Ishikawa (cell line): ENCODE results near the gene HAPLN3.

ENCODE experiments used
- CEBPB ChIP-seq: IDR thresholded peaks from 2 replicates; pipeline ENCODE4 v1.6.1; 2012
- CREB1 ChIP-seq: IDR thresholded peaks from 2 replicates; pipeline ENCODE4 v1.6.1; 2012; ENCODE audit warnings: low read depth
- EGR1 ChIP-seq: IDR thresholded peaks from 2 replicates; pipeline ENCODE4 v1.6.1; 2012
- EP300 ChIP-seq: IDR thresholded peaks from 2 replicates; pipeline ENCODE4 v1.6.1; 2012; ENCODE audit warnings: borderline replicate concordance
- FOXM1 ChIP-seq: IDR thresholded peaks from 2 replicates; pipeline ENCODE4 v1.6.1; 2012; ENCODE audit warnings: low read depth, borderline replicate concordance
- NFIC ChIP-seq: IDR thresholded peaks from 2 replicates; pipeline ENCODE4 v1.6.1; 2012
- RAD21 ChIP-seq: IDR thresholded peaks from 2 replicates; pipeline ENCODE4 v1.6.1; 2012; ENCODE audit warnings: low read depth
- TAF1 ChIP-seq: IDR thresholded peaks from 2 replicates; pipeline ENCODE4 v1.6.1; 2012; ENCODE audit warnings: low read depth, mild to moderate bottlenecking
- TCF12 ChIP-seq: IDR thresholded peaks from 2 replicates; pipeline ENCODE4 v1.6.1; 2012; ENCODE audit warnings: low read depth
- TEAD4 ChIP-seq: IDR thresholded peaks from 2 replicates; pipeline ENCODE4 v1.6.1; 2012
- YY1 ChIP-seq: IDR thresholded peaks from 2 replicates; pipeline ENCODE4 v1.6.1; 2012; ENCODE audit warnings: low read depth
- ZBTB7A ChIP-seq: IDR thresholded peaks from 2 replicates; pipeline ENCODE4 v1.6.1; 2012; ENCODE audit warnings: low read depth
- TF ChIP-seq, protein P1 (sequence below): IDR thresholded peaks from 2 replicates; pipeline ENCODE4 v1.6.1; 2012
- TF ChIP-seq, protein P2 (sequence below): IDR thresholded peaks from 2 replicates; pipeline ENCODE4 v1.6.1; 2012
- TF ChIP-seq, protein P3 (sequence below): IDR thresholded peaks from 2 replicates; pipeline ENCODE4 v1.6.1; 2012; ENCODE audit warnings: low read depth, mild to moderate bottlenecking

The HAPLN3 gene

DNA sequence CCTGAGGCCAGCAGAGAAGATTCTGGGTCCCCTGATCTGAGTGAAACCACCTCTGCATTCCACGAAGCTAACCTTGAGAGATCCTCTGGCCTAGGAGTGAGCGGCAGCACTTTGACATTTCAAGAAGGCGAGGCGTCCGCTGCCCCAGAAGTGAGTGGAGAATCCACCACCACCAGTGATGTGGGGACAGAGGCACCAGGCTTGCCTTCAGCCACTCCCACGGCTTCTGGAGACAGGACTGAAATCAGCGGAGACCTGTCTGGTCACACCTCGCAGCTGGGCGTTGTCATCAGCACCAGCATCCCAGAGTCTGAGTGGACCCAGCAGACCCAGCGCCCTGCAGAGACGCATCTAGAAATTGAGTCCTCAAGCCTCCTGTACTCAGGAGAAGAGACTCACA, 36.4 kb downstream of the HAPLN3 start:
- TF ChIP-seq CEBPB (no peak), TCF12 (no peak), TAF1 (no peak), TEAD4 (no peak), YY1 (no peak), EP300 (no peak), CREB1 (no peak), NFIC (no peak), FOXM1 (no peak)
- TF ChIP-seq, protein P1, sequence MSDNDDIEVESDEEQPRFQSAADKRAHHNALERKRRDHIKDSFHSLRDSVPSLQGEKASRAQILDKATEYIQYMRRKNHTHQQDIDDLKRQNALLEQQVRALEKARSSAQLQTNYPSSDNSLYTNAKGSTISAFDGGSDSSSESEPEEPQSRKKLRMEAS = no peak
- TF ChIP-seq, protein P2, sequence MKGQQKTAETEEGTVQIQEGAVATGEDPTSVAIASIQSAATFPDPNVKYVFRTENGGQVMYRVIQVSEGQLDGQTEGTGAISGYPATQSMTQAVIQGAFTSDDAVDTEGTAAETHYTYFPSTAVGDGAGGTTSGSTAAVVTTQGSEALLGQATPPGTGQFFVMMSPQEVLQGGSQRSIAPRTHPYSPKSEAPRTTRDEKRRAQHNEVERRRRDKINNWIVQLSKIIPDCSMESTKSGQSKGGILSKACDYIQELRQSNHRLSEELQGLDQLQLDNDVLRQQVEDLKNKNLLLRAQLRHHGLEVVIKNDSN = no peak
- TF ChIP-seq, protein P3, sequence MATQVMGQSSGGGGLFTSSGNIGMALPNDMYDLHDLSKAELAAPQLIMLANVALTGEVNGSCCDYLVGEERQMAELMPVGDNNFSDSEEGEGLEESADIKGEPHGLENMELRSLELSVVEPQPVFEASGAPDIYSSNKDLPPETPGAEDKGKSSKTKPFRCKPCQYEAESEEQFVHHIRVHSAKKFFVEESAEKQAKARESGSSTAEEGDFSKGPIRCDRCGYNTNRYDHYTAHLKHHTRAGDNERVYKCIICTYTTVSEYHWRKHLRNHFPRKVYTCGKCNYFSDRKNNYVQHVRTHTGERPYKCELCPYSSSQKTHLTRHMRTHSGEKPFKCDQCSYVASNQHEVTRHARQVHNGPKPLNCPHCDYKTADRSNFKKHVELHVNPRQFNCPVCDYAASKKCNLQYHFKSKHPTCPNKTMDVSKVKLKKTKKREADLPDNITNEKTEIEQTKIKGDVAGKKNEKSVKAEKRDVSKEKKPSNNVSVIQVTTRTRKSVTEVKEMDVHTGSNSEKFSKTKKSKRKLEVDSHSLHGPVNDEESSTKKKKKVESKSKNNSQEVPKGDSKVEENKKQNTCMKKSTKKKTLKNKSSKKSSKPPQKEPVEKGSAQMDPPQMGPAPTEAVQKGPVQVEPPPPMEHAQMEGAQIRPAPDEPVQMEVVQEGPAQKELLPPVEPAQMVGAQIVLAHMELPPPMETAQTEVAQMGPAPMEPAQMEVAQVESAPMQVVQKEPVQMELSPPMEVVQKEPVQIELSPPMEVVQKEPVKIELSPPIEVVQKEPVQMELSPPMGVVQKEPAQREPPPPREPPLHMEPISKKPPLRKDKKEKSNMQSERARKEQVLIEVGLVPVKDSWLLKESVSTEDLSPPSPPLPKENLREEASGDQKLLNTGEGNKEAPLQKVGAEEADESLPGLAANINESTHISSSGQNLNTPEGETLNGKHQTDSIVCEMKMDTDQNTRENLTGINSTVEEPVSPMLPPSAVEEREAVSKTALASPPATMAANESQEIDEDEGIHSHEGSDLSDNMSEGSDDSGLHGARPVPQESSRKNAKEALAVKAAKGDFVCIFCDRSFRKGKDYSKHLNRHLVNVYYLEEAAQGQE = no peak

DNA sequence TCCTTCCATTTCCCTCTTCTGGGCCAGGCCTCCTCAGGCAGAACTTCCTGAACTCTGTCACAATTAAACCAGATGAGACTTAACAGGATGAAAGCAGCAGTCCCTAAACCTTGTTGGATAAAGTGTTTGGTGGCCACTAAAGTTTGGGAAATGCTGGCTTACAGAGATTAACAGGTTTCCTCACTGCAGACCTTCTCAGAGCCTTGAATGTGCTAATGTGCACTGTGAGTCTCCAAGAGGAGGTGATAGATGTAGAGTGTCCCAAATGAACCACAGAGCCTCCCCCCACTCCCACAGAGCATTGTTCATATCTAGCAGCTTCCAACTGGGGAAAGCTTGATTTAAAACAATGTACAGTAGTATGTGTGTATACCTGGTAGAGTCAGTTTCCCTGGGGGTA, 42.9 kb downstream of the HAPLN3 start:
- no peak for TF ChIP-seq RAD21
- TF ChIP-seq CEBPB = no peak
- TF ChIP-seq, protein P2 = no peak
- TF ChIP-seq YY1 = no peak
- no peak for TF ChIP-seq TEAD4
- TF ChIP-seq TCF12 = no peak

DNA sequence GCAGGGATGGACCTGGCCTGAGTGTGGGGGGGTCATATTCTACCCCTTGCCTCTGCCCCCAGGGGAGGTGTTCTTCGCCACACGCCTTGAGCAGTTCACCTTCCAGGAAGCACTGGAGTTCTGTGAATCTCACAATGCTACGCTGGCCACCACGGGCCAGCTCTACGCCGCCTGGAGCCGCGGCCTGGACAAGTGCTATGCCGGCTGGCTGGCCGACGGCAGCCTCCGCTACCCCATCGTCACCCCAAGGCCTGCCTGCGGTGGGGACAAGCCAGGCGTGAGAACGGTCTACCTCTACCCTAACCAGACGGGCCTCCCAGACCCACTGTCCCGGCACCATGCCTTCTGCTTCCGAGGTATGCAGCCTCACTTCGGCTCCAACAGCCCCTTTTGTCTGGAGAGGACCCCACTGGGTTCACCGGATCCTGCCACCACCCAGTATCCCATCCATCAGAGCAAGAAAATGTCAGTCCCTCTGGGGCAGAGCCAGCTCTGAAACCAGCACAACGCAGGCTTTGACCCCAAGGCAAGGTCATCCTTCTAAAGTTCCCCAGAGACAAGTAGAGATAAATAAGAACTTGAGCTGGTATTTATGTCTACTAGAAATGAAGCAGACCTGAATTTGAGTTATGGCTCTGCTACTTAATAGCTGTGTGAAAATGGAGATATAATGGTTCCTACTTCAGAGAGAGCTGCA, 45.8 kb downstream of the HAPLN3 start:
- TF ChIP-seq TEAD4 (no peak), NFIC (no peak), ZBTB7A (no peak), CREB1 (no peak), RAD21 (no peak), EGR1 (no peak), FOXM1 (no peak), TCF12 (no peak), TAF1 (no peak), EP300 (no peak), YY1 (no peak), CEBPB (no peak)
- TF ChIP-seq, protein P1 = no peak
- TF ChIP-seq, protein P3 = no peak
- TF ChIP-seq, protein P2 = no peak

DNA sequence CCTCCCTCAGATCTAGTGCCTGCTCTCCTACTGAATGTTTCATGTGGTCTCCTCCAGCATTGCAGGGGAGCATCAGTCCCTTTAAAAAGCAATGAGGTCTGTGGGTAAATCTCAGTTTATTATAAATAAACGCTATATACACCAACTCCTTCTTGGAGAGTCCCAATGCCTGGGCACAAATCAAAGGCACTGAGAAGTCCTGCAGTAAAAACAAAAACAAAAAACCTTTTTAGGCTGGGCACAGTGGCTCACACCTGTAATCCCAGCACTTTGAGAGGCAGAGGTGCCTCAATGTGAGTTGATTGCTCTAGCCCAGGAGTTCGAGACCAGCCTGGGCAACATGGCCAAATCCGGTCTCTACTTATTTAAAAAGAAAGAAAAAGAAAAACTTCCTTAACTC, 47.1 kb downstream of the HAPLN3 start:
- TF ChIP-seq, protein P3 = no peak
- TF ChIP-seq EGR1 (no peak), CEBPB (no peak), RAD21 (no peak), ZBTB7A (no peak), YY1 (no peak), CREB1 (no peak), TEAD4 (no peak), EP300 (no peak), TAF1 (no peak)
- TF ChIP-seq, protein P2 = no peak
- TF ChIP-seq, protein P1 = no peak
